NCI-H524 (cell line): ENCODE results near the gene FBXL17.

Experiments
- DNase-seq, 2 experiments: peaks; one replicate each; lab custom pipeline; 2025; lab: John Stamatoyannopoulos, UW

The FBXL17 gene

DNA sequence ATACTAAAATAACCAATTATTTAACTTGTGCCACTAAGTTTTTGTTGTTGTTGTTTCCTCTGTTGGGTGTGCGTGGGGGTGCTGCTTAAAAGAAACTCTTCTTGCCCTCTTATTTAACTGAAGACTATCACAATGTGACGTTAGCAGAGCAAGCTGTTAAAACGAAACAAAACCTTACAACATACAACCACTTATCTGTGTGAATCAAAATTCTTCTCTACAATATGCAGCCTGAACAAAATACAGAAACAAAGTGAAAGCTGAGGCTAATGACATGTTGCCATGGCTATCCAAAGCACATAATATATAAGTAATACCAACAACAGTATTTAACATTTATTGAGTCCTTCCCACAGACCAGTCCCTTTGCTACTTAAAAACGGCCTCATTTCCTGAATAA is 291.0 kb downstream of the FBXL17 start:
- DNase-seq = no peak

DNA sequence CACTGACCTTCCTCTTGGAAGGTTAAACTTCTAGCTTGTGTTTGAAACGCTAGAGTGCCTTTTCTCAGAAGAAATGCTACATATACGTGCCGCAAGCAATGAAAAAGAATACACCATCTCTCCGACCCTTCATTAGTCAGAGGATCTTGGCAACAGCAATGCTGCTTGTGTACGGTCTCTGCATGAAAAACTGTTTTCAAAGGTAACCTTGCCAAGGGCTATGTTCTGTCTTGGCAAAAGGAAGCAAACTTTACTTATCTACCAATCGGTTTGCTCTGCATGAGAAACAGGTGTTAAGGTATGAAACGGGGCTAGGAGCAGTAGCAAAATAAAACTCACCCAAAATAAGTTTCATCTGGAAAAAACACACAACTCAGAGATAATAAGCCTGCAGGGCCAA is 297.8 kb downstream of the FBXL17 start:
- DNase-seq = no peak

DNA sequence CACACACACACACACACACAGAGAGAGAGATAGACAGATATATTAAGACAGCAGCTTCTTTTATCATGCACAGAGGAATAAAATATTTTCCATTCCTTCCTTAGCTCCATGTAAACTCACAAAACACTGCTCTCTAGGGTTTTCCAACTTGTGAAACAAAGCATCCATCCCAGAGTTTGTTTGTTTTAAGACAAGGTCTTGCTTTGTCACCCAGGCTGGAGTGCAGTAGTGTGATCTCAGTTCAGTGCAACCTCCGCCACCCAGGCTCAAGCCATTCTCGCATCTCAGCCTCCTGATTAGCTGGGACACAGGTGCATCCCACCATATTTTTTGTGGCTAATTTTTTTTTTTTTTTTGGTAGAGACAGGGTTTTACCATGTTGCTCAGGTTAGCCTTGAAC is 298.7 kb downstream of the FBXL17 start:
- DNase-seq = no peak

DNA sequence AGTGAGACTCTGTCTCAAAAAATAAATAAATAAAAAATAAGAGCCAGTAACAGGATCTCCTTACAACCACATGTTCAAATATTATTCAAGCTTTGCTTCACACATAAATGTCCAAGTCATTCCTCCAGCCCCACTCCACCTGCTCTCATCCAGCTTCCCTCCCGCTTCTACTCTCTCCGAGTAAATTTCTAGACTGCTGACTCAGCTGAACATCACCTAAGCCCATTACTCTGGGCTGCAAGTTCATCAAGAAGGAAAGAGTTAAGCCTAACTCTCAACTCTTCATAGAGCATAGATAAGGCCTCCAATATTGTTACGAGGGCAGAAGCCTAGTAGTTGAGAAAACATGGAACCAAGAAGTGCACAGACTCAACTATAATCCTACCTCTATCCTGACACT is 300.2 kb downstream of the FBXL17 start:
- DNase-seq = no peak

DNA sequence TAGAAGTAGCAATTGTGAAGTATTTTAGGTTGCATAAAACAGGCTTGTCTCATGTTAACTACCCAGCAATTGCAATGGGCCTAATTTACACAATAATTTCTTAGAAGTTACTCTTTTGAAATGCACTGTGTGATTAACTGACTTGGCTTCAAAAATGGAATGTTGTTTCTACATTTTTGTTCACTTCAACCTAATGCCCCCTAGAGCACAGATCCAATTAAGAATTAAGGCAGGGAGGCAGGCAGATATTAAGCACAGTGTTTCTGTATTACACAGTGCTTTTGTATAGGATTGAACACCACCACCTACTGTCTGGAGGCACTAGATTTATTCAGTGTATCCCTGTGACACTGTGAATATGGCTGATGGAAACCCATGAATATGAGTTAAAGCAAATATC is 302.1 kb downstream of the FBXL17 start:
- peak in 1 of 2 experiments; percentile 64 for DNase-seq

DNA sequence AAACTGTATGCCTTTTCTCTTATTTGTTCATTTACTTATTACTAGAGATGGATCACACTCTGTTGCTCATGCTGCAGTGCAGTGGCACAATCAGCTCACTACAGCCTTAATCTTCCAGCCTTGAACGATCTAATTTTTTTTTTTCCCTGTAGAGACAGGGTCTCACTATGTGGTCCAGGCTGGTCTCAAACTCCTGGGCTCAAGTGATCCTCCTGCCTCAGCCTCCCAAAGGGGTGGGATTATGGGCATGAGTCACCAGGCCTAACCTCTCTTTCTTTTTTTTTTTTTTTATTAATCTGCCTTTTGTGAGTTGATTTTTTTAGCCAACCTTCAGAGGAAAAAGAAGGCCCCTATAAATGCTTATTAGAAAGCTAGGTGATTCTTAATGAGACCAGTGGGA is 303.0 kb downstream of the FBXL17 start:
- no peak for DNase-seq

DNA sequence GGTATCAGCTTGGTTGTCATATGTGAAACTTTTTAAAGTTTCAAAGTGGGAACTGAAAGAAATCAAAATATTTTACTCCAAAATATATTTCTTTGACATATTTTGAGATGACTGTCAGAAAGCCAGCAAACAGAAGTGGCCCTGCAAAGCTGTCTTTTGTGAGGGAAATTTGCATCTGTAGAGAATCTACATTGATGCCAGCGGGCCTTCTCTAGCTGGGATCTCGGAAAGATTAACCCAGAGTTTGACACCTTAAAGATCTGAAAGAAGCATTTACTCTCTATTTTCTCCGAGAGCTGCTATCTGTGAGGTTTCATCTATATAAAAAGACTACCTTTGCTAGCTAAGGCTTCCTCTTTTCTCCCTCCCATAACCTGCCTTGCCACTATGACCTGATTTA is 303.6 kb downstream of the FBXL17 start:
- DNase-seq = no peak

DNA sequence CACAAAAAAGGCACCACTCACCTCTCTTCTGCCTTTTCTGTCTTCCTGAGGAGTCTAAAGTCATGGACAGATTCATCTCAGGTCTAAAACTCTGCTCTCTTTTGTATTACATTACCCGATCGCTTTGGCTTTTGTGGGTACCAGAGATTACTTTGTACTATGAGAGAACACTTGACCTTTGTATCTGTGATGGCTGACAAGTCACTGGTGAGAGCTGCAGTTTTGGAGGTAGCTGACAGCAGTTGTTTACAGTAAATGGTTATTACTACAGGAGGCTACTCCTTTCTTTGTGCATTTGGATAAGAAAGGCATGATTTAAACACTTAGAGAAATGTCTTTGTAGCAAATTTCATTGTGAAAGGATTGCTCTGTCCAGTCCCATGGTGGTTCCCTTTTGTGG is 307.3 kb downstream of the FBXL17 start:
- DNase-seq = no peak

DNA sequence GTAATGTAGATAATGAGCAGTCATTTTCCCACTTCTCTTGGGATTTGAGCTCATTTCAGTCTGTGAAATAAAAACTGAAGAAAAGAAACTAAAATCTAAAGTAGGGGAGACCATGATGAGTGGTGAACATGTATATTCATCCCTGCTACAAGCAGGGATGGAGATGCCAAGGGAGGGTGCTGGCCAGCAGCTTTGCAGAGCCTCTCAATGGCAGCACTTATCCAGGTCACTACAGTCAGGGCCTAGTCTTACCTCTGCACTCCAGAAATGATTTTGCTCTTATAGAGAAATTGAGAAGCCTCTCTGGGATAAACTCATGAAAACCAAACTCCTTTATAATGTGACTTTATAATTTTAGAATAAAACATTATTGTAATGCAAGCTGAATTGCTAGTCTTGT is 317.6 kb downstream of the FBXL17 start:
- no peak for DNase-seq

DNA sequence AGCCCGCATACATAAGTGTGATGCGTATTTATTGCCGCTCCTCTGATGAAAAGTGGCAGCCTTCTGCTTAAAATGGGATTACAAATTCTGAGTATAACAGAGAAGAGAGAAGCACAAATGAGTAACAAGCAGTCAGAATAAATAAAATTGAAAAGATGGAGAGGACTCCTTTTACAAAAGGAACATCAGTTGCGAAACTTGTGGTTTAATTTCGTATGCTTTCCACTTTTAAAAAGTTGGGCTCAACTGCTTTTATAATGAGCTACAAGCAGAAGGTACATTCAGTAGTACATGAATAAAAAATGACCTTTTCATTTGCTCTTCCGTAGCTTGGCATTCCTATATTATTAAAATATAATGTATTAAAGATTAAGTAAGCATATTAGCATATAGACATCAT is 320.0 kb downstream of the FBXL17 start:
- DNase-seq = no peak

DNA sequence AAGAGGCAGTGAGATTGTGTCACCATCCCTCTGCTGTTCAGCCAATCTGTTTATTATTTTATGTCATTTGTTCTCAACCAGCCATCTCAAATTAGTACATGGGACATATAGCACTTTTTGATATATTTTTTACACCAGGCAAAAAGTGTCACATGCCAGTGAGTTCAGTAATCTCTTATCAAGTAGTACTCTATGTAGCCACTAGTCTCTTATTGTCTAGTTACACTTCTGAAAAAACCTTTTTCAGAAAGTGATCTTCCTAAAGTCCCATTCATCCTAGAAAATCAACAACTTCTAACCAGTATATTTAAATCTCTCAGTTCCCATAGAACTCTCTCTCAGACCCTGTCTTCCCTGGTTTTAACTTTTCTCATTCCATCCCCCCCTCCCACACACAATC is 321.6 kb downstream of the FBXL17 start:
- DNase-seq = no peak

DNA sequence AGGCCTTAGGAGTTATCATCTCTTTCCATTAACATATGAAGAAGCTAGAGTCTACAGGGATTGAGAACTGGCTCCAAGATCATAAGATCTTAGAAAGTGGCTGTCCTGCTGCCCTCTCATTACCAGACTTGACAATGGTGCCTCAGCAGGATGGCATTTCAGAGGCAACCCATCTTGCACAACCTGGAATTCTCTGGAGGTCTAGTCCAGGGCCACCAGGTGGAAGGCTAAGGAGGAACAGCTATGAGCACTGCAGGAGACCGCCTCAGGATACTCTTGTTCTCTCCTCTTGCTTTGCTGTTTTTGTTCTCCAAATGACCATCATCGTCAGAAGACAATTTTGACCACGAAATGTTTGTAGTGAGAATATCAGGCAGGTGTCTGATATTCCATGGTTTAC is 322.6 kb downstream of the FBXL17 start:
- DNase-seq = no peak

DNA sequence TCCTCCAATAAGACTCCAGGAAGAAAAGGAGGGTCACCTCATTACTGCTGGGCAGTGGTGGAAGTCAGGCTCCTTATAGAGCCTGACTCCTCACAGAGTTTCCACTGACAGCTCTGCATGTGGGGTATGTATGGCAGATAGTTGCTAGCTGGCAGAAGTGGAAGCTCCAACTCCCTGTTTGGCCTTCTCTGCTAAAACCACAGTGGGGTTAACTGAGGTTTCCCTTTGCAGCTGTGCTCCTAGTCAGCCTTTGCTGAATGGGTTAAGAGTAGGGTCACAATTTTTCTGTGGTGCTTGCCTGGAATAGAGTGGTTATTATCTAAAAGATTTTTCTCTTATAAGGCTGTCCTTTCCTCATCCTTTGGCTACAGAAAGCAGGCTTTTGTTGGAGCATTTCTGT is 327.5 kb downstream of the FBXL17 start:
- no peak for DNase-seq

DNA sequence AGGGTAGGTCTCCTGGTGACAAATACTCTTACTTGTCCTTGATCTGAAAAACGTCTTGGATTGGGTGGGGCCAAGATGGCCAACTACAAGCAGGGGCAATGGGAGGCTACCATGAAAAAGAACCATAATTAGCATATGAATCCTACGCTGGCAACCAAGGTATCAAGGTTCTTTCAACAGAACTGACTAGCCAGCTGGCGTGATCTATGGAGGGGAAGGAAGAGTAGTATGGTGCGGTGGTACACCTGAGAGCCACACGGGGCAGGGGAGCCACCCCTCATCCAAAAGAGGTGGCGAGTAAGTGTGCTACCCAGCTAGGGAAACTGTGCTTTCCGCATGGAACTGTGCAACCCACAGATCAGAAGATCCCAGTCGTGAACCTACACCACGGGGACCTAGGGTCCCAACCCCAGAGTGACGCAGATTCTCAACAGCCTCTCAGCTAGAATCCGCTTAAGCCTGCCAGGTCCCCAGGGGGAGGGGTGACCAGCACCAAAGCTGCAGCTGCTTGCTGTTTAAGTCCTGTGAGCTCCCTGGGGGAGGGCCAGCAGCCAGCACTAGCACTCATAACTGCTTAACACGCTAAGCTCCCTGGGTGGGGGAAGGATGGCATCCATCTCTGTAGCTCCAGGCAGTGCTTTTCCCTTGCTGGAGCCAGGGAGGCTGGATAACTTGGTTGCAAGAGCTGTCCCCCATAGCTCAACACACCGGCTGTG is 334.8 kb downstream of the FBXL17 start:
- DNase-seq = peak; percentile 93 to 98

DNA sequence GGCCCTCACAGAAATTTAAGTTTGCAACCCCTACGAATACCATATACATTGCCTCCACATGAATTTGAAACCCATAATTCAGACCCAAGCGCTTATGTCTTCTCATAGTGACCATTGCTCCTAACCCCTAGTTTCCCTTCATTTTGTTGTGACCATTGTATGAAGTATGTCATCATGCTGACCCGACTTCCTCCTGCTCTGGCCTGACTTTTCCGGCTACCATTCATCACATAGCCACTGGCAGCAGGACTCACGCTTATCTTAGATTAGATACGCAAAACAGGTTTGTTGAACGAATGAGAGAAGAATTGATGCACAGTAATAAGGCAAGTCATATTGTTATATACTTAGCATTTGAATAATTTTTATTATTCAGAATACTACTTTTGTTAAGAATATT is 345.4 kb downstream of the FBXL17 start:
- no peak for DNase-seq

DNA sequence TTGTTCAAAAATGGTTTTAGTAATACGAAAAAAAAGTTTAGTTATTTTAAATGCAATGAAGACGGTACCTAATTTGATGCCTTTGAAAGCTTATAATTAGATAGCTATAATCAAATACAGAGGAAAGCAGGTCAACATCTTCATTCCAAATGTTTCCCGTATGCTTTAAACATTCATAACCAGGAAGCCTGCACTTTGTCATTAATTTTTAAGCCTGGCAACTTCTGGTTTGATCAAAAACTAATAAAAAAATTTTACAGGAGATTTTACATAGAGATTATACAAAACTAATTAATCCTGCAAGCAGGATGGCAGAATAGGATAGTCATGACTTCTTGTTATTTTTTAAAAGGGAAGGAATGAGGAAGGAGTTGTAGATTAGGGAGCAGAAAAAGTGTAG is 353.0 kb downstream of the FBXL17 start:
- DNase-seq = no peak

DNA sequence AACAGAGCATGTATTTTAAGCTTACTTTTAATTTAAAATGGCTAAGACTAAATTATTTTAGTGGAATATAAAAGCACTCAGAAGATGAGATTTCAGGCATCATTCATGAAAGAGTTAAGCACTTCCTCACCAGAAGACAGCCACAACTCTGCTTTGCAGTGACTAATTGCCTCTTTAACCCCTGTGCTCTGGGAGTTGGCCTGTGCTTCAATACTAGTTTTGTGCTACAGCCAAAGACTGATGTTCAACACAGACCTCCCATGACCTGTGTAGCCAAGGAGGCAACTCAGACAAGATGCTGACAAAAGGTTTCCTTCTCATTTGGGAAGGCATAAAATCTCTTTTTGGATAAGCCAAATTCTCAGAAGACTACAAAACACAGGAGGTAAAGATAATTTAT is 353.5 kb downstream of the FBXL17 start:
- no peak for DNase-seq

DNA sequence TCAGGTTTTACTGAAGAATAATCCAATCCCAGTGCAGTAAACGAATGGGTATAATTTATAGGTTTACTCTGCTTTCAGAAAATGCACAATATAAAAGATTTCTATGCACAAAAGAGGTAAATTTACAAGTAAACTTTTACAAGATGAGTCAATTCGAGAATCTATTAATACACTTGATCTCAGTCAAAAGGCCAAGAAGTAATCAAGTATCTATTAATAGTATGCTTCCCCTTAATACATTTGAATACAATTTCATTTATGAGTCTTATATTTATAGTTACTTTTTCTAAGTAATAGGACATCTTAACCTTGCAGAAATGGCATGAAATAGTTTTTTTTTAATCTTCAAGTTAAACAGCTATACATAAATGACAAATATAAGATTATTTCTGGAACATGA is 355.9 kb downstream of the FBXL17 start:
- DNase-seq = no peak

DNA sequence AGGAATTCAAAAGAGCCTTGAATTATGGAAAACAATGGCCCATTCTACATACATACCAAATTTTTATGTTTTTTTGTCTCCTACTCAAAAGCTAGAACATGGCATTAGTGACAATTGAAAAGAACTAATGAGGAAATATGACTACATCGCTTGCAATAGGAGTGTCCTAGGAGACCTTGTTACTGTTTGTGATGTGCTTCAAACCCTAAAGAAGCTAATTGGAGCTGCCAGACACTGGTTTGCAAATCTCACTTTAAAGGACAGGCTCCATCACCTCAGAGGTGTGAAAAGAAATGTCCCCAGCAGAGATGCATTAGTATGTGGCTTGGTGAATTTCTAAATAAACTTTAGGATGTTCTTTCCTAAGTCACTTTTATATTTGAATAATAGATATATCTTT is 356.9 kb downstream of the FBXL17 start:
- no peak for DNase-seq

DNA sequence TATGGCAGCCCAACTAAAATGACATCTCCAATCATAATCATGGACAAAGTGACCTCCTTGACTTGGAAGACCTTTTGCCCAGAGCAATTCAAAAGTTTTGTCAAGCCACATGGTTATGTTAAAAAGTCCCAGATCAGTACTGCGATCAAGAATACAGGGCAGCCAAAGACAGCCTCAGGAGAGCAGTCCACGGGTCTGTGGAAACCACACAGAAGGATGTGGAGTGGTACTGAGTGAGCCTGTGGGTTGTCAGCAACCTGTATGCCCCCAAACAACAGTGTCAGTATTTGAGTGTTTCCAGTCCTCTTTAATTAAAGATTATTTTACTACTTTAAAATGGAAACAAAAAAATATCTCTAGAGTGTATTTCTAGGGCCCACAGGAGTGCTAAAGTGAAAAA is 365.8 kb downstream of the FBXL17 start:
- DNase-seq = no peak

DNA sequence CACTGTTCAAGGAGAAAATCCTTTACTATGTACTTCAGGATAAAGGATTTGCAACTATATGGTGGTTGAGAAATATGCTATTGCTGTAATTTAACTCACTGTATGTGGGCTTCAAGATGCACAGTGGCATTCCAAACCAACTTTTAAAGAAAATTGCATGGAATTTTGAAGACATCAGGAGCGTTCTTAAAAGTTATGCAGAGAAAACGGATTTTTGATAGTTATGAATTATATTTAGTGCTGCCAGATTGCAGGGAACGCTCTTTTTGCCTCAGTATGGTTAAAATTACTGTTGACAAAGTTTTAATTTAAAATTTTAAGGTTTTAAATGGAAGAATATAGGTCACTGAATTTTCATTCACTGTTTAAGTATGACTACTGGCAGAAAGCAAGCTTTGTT is 375.1 kb downstream of the FBXL17 start:
- no peak for DNase-seq

DNA sequence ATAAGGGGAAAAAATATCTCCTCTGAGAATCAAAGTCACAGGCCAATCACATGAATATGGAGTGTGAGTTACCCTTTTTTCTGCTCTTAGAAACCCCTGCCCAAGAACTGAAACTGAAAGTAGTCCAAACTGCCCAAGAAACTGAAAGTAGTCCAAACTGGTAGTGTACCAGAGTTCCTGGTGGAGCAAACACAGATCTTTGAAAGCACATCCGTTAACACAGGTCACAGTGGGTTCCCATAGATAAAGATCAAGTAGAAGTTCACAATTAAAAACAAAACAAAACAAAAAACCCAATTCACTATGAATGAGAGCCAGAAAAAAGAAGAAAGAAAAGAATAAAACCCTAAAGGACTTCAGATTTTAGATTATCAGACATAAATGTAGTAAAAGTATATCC is 378.7 kb downstream of the FBXL17 start:
- DNase-seq = no peak

DNA sequence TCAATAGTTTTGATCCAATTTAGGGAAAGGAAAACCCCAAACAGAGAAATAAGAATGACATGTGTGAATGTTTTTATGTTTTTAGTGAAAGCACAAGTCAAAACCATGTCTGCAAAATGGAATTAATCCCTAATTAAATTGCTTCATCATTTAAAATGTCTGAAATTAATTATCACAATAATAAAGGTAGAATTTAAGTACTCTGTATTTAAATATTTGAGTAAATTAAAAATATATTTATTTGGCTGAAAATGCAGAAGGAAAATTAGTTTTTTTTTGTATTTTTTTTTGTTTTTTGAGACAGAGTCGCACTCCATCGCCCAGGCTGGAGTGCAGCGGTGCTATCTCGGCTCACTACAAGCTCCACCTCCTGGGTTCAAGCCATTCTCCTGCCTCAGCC is 380.7 kb downstream of the FBXL17 start:
- DNase-seq = no peak

DNA sequence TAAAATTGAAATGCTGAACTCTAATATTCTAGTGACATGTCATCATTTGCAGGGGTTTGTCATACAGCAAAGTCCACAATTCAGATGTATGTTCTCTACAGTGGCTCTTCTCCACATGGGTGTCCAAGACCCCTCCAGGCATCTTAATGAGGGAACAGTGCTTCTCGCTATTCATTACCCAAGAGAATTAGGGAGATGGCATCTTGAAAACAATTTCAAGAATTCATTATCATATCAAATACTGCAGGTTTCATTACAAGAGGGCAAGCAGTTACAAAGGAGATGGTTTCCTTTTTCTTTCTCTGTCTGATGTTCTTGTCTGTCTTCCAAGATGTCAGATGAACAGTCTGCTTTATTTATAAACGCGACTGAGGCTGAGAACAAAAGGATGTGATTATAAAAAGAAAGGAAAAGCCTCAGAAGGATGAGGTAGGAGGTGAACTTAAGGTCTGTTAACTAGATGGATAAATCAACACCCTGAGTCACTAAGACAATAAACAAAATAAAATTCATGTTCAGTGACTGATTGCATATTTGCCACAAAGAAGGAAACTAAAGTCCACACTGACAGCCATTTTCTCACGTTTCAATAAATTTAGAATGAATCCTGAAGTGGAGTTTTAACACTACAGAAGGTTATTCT is 384.4 kb downstream of the FBXL17 start:
- DNase-seq = no peak
